Left colon (tissue), 2 donors: Measurements from ENCODE around the gene IFT57. TPM values are rescaled to one million over a fixed set of nuclear protein-coding genes. Genes with fewer than 3 reads are reported as not detected.

Experiments
- ATAC-seq: fragments of 200-7000 bp; cut with Tn5 transposase; one replicate; pipeline ENCODE4 v1.9.1; 2020; ENCODE audit warnings: mild to moderate bottlenecking, moderate library complexity
- DNase-seq, 2 donors: peaks; one replicate each; pipeline ENCODE4 v3.0.0-alpha.2; 2020
- intact Hi-C, 2 donors: fragments of 100-400 bp; cut with DNase I in 1 of 2; cut with micrococcal nuclease in 1 of 2; formaldehyde crosslinking; loops; one replicate each; pipeline versions ENCODE4 v1.11.2 to v1.14.0; 2022; cut with DNase I, micrococcal nuclease
- total RNA-seq, 2 donors: library from RNA; stranded (reverse); fragmentation: NEBNext Ultra II Directional; extraction: Animal tissue kit (Norgen Biotek cat#: 25700); gene quantifications; one replicate each; pipeline ENCODE4 v1.2.1, GENCODE V29; 2021
- donor health status: DM: no; HTN: no; CAD: no.
- donor health status: DM: yes; HTN: yes; CAD: no.

The IFT57 gene
- total RNA-seq, 2 donors from 2014 or later, result 42.5 to 46.7 TPM

- ATAC-seq (no peak), DNase-seq (no peak)
- intact Hi-C loops, result no loop called here
Measured at GRCh38 chr3:108110934-108111333, 111.3 kb downstream of the IFT57 start.

Other genes with a start within 250 kb of the IFT57 start
- 10 to 100 TPM; 71.1 to 81.3 TPM for gene CD47, start 131.4 kb downstream of the IFT57 start, total RNA-seq
- 100 to 1,000 TPM; 148 to 183 TPM for gene HHLA2, start 74.1 kb upstream of the IFT57 start, total RNA-seq